Activated CD4-positive, CD25-positive, alpha-beta regulatory T cell (primary cell): Measurements from ENCODE around the gene PTPRE.

ENCODE experiments used
- DNase-seq, 4 experiments: peaks; one replicate each; lab custom pipeline; 2025; lab: John Stamatoyannopoulos, UW

Gene PTPRE

GRCh38 chr10:127883516-127883915 lies 23.4 kb upstream of the PTPRE start:
- no peak for DNase-seq

- no peak for DNase-seq
Measured at GRCh38 chr10:127884501-127884900, 22.4 kb upstream of the PTPRE start.

GRCh38 chr10:127886371-127887051 lies 20.4 kb upstream of the PTPRE start:
- no peak for DNase-seq

DNA sequence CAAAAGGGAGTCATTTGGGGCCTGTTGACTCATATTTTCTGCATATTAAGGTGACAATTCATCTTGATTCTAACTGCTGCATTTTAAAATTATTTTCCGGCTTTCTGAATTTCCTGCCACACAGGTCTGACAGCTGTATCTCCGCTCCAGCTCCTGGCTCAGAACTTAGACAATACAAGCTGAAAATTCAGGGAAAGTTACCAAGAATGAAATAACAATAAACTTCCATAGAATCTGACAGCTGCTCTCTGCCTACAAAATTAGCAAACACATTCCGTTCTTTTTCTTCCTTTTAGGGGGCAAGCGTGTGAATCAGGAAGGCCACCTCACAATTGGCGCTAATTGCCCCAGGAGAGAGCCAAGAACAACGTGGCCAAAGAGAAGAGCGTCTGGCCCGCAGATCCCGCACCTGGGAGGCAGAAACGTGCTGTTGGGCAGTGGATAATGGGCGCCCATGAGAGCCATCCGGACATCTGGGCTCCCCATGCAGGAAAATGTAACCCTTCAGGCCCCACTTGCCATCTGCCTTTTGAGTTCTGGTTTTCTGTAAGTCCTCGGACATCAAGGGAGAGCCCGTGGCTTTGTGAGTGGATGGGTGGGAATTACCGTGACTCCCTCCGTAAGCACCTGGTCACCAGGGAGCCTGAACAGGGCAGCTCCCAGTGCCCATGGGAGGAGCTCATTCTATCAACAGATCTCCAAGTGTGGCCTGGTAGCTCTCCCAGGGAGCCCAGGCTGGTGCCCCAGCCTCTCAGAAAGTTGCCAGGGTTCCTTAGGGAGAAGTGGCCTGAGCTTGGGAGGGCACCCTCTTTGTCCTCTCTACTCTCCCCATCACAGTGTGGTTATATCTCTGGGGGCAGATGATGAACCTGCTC lies 19.1 kb upstream of the PTPRE start:
- no peak for DNase-seq

DNA sequence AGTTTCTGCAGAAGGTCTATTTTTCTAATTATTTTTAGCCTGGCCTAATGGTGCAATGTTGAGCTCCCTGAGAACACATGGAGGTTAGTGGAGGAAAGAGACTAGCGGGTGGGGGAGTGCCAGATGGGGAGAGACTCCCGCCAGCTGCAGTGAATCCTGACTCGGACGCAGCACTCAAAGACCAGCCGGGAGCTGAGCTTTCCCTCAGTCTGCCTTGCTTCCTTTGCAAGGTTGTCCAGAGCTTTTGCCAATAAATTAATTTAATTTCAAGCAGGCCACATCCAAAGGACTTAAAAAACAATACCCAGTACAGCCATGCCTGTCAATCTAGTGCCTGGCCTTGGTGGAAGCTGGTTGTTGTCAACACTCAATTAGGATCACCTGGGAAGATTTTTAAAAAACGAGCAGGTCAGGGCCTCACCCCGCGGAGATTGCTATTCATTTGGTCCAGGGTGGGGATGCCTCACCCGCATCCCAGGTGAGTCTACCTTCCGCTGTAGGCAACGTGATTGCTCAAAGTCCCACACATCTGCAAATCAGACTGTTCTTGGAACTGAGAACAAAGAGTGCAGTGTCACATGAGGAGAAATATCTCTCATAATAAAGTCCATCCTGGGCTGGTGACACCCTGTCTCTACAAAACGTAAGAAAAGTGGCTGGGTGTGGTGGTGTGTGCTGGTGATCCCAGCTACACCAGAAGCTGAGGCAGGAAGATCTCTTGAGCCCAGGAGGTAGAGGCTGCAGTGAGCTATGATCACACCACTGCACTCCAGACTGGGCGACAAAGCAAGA lies 18.2 kb upstream of the PTPRE start:
- DNase-seq = no peak

DNA sequence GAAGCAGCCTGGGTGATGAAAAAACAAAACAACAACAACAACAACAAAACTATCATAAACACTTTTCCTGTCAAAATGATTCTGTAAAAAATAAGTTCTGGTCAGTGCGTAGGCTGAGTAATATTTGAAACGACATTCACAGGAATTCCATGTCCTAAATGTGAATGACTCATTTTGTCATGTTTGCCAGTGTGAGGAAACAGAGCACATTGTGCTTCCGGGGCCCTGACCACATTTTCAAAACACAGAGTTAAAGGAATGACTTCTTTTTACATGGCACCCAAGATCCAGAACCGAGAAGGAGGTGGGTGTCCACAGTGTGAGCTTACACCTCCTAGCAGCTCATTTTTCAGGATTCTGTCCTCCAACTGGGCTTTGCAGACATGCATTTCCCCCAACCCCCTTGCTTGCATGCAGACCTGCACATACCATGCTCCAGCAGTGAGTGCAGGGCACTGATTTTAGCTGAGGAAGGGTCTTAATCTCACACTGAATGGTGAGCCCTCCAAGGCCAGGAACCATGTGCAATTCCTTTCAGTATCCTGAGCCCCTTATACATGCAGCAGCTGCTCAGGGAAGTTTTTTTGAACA lies 17.2 kb upstream of the PTPRE start:
- no peak for DNase-seq

GRCh38 chr10:127890216-127890615 lies 16.7 kb upstream of the PTPRE start:
- no peak for DNase-seq

DNA sequence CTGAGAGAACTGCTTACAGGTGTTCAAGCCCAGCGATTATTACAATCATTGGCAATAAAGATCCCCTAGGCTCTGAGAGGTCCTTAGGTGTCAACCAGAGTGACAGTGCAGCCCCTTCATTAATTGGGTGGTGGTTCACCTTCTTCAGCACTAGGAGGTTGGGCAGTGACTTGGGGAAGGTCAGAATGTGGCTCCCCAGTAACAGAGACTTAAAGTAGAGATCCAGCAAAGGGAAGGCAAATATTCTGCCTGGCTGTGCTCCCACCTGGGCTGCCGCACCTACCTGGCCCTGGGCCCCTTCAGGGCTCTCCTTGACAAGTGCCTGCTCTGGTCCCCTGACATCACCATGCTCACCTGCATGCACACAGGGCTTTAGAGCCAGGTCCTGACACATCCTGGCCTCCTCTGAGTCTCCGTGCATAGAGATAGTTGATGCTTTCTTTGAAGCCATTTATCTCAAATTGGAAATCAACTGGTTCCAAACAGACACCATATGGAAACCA lies 16.0 kb upstream of the PTPRE start:
- DNase-seq = no peak

GRCh38 chr10:127892743-127893142 lies 14.2 kb upstream of the PTPRE start, which contains the start of gene CLRN3:
TSS of gene CLRN3 (minus strand) at chr10:127892941. CDS start at chr10:127892784, 157 bp downstream.
- no peak for DNase-seq

GRCh38 chr10:127894146-127894545 lies 12.8 kb upstream of the PTPRE start:
- DNase-seq = no peak

DNA sequence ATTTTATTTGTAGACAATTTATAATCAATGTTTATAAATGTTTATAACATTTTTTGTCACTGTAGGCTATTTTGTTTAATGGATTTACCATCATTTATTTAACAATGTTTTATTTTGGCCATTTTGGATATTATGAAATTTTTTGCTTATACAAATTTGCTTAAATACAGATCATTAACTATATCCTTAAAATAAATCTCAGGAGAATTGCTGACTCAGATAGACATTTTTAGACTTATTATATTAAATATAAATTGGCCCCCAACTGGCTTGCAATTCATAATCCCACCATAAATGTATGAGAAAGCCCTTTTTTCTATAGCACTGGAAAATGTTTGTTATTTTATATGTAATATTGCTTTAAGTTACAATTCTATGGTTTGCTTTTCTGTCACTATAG lies 10.3 kb upstream of the PTPRE start:
- DNase-seq = no peak

GRCh38 chr10:127897177-127897576 lies 9.7 kb upstream of the PTPRE start:
- no peak for DNase-seq

- DNase-seq = no peak
Measured at GRCh38 chr10:127899766-127900387, 7.0 kb upstream of the PTPRE start.

DNA sequence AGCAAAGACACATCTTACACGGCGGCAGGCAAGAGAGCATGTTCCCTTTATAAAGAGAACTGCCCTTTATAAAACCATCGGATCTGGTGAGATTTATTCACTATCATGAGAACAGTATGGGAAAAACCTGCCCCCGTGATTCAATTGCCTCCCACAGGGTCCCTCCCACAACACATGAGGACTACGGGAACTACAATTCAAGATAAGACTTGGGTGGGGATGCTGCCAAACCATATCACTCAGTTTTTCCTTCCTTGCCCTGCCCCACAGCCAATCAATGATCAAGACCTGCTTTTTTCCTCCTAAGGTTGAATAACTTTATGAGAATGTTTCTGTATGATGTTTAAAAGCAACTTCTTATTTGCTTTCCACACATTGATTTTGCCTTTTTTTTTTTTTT lies 3.1 kb upstream of the PTPRE start:
- no peak for DNase-seq

- DNase-seq = no peak
Measured at GRCh38 chr10:127904311-127905000, 2.4 kb upstream of the PTPRE start.

DNA sequence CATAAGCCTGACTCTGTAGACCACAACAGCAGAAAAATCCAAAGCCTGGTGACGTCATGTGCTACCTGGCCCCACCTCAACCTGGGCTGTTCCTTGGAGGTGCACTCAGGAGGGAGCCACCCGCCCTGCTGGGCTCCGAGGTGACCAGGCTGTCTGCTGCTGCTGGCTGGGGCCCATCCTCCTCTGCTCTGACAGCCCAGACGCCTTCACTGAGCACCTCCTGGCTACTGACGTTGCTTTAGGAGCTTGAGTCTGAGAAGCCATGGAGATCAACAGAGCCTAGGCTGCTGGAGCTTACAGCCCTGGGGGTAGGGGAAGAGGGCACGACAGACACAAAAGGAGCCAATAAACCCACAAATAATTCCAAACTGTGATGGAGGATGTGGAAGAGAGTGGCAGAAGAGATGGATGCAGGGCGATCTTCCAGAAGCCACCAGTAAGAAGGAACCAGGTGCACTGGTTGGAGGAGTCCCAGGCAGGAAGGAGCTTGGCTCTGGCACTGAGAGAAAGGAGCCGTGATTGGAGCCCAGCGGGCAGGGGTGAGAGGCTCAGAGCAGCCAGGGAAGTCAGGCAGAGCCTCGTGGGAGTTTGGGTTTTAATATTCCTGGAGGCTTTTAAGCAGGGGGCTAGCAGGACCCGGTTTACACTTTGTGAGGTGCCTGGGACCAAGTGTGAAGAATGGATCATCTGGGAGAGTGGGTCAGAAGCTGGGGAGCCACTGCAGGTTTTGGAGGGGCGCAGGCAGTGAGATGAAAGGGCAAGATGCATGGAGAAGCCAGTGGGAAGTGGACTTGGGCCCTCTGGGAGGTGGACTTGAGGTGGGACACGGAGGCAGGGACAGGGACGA lies 1.7 kb upstream of the PTPRE start:
- DNase-seq = no peak

GRCh38 chr10:127905848-127906261 lies 1.0 kb upstream of the PTPRE start:
- no peak for DNase-seq

DNA sequence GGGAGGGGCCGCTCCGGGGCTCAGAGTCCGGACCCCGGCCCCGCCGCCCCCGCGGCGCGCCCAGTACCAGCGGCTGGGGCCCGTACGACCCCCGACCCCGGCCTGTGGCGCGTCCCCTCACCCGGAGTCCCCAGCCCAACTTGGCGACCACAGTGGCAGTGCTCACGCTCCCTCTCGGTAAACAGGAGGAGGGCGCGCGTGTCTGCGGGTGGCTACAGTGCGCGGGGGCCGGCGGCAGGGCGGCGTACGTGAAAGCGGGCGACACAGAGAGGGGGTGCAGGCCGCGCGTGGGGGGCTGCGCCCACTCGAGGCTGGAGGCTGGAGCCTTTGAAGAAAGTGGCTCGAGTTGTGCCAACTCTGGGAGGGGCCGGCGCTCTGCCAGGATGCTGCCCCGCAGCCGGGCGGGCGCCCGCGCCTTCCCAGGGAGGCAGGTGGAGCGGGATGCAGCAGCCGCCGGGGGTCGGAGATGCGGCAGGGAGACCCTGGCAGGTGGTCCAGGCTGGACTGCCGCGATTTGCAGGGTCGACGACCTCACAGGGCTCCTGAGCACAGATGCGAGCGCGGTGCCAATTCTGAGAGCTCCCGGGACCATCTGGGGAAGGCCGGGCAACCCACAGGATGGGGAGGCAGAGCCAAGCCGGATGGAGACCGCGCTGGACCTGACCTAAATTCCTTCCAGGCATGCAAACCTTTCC lies 655 bp downstream of the PTPRE start:
- no peak for DNase-seq
